T-helper 2 cell (primary cell): Measurements from ENCODE around the gene DDIAS.
"Not testable (repeated sequence)": the region's sequence is repeated elsewhere in the genome, so short reads cannot be mapped to it uniquely, and the experiment has no call there.

ENCODE experiments used
- DNase-seq, 5 experiments: peaks; one replicate each; pipeline versions ENCODE4 v3.0.0 to v3.0.0-alpha.2; 2012 to 2022

The DDIAS gene

GRCh38 chr11:82889133-82890001 lies 12.2 kb upstream of the DDIAS start:
- no peak for DNase-seq

DNA sequence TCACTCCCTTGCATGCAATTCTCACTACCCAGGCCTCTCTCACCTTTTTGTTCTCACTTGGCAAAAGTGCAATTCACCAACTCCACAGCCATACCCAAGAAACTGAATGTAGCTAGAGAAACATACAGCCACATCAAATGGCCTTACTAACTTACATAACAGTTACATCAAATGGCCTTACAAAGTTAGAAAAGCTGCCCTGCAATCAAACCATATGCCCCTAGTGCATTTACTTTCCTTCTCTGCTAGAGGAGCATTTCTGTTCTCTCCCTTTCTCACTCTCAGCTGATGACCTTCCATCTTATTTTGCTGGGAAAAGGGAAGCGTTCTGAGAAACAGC lies 11.6 kb upstream of the DDIAS start:
- no peak for DNase-seq

DNA sequence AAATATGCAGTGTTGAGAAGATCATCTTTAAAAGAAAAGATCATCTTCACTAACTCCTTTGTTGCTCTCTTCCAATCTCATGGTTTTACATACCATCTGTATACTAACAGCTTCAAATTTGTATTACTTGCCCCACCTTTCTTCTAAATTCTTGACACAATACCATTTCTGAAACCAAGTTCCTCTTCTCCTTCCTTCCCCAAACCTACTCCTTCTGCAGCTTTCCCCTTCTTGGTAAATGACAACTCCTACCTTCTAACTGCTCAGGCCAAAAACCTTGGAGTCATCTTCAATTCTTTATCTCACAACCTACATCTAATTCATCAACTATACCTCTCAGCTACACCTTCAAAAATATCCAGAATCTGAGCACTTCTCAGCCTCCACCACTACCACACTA lies 10.6 kb upstream of the DDIAS start:
- DNase-seq: no peak

DNA sequence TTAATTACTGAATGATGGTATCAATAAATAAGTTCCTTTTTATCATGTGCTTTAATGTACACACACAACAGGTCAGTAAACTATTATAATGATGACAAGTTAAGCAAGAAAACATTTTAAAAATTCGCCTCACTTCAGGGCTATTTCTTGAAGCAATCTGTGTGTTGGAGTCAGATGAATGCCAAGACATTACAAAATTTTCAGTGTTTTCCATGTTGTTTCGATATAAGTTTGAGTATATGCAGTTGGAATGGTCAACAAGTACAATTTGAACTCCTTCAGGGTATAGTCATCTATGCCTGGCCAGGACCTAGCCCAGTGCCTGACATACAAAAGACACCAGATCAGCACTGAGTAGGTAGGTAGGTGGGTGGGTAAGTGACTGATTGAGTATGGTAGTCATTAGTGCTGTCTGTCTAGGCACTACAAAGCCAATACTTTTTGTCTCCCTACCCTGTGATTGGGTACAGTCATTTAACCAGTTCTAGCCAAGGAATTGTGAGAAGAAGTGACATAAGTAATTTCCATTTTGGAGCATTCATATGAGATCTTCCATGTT lies 8.8 kb upstream of the DDIAS start:
- DNase-seq: no peak

DNA sequence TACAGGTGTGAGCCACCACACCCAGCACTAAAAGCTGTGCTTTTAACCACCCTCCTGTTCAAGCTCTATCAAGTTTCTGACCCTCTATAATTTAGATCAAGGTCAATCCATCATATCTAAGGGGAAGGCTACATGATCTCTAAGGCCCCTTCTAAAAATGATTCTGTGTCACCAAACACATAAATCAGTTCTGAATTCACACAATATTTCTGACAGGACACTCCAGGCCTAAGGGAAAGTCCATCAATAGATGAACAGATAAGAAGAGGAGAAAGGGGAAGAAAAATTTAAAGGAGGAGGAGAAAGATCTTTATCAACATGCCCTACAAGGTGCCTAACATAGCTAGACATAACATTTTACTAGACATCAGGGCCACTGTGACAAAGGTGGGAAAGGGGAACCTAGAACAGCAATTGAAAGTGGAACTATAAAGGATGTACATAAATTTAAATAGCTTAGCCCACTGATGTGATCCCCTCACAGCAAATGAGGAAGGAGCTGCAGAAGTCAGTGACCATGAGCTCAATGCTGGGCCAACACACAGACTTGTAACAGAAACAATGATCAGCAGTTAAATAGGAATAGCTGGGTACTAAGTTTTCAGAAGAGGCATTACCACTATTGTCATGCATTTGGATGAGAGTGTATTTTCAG lies 6.0 kb upstream of the DDIAS start:
- DNase-seq: no peak

GRCh38 chr11:82896183-82896582 lies 5.4 kb upstream of the DDIAS start:
- no peak for DNase-seq

- DNase-seq: no peak
These were observed 3.3 kb upstream of the DDIAS start for GRCh38 chr11:82898241-82898640.

GRCh38 chr11:82899186-82899820 lies 2.2 kb upstream of the DDIAS start:
- DNase-seq: peak in 2 of 5 experiments; percentile 23 to 89

DNA sequence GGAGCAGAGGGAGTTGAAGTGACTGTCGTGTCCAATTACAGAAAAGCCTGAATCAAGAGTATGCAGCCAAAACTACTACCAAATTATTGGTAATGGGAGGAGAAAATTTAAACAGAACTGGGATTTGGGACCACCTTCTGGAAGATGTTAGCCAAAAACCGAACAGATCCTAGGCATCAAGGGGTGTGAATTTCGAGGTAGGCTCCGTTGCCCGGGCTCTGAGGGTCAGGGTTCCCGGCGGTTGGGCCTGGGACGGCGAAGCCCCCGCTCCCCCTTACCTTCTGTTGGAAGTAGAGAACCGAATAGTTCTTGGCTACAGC lies 1.6 kb upstream of the DDIAS start:
- DNase-seq: no peak

- peak; percentile 82 to 96 (median 92) for DNase-seq
These were observed 1.0 kb upstream of the DDIAS start, which contains the start of gene PRCP for GRCh38 chr11:82900277-82901164. Gene PRCP, minus strand, starts transcription at chr11:82900430. Its CDS starts 28 bp downstream, at chr11:82900402.

DNA sequence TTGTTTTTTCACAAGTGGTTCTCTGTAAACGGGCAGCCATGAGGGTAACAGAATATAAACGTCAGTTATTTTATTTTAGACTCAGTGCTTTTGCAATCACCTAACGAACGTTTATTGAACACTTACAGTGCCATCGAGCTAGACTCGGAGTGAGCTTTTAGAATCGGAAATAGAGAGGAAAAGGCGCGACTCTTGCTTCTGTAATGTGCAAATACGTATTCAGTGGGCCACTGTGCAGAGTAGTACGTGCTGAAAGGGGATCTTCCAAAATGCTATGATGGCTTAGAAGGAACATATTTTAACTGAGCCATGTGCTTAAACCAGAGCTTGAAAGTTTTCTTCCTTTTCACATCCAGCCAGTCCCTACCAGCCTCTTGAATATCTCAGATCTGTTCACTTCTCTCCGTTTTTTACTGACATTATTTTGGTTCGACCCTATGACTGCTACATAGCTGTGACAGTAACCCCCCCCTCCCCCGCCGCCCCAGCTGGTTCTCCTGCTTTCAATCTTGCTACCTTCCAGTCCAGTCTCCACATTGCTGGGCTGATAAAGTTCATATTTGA lies 468 bp downstream of the DDIAS start:
- DNase-seq: no peak

GRCh38 chr11:82902880-82903279 lies 1.3 kb downstream of the DDIAS start:
- DNase-seq: no peak

DNA sequence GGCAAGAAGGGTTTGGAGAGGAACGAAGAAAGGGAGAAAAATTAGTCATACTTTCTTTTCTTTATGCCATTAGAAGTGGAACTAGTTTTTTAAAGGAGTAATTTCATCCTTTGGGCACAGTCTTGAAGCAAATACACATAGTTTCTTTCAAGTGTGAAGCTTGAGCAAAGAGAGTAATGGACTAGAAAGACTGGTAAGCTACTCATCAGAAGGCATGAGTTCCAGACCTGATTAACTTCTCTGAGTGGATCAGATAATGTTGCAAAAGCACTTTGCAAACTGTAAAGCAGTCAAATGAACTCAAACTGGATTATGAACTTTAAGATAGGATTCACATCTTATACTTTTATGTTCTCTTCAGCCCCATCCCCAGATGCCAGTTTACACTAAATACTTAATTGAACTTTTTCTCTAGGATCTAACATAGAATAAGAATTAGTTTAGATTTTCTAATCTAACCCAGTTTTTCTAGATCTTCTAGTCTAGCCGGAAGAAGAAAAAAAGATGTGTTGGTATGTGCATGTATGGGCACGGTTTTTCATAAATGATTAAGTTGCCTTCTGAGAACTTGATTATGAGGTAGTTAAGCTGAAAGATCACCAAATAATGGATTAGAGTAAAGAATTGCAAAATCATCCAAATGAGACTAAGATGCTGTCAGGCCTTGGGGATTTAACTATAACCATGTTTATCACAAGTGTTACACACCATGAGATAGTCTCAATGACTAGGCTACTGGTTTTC lies 2.5 kb downstream of the DDIAS start:
- no peak for DNase-seq

- peak in 1 of 5 experiments; percentile 51 for DNase-seq
These were observed 4.7 kb downstream of the DDIAS start for GRCh38 chr11:82906236-82906635.

GRCh38 chr11:82906931-82907330 lies 5.4 kb downstream of the DDIAS start:
- no peak for DNase-seq

DNA sequence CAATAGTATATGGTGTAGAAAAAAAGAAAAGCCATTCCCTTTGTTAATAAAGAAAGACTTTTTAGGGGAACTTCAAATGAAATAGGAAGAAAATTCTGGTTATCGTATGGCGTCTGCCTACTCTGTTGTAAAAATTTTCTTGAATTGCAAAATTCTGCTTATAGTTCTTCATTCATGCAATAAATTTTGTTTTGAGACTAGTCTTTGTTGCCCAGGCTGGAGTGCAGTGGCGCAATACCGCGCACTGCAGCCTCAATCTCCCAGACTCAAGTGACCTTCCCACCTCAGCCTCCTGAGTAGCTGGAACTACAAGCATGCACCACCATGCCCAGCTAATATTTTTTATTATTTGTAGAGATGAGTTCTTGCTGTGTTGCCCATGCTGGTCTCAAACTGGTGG lies 5.8 kb downstream of the DDIAS start:
- DNase-seq: no peak

- no peak for DNase-seq
These were observed 6.8 kb downstream of the DDIAS start for GRCh38 chr11:82908311-82908710.

GRCh38 chr11:82909015-82909640 lies 7.6 kb downstream of the DDIAS start:
- DNase-seq: no peak

GRCh38 chr11:82919786-82920185 lies 18.2 kb downstream of the DDIAS start:
- DNase-seq: not testable (repeated sequence)

DNA sequence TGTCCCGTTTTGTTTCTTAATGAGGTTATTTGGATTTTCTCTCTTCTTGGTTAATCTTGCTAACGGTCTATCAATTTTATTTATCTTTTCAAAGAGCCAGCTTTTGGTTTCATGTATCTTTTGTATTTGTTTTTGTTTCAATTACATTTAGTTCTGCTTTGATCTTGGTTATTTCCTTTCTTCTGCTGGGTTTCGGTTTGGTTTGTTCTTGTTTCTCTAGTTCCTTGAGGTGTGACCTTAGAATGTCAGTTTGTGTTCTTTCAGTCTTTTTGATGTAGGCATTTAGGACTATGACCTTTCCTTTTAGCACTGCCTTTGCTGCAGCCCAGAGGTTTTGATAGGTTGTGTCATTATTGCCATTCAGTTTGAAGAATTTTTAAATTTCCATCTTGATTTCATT lies 18.7 kb downstream of the DDIAS start:
- peak in 1 of 5 experiments; percentile 57 for DNase-seq
